ENCODE measurements around the gene ATP9A.

ATP9A gene

DNA sequence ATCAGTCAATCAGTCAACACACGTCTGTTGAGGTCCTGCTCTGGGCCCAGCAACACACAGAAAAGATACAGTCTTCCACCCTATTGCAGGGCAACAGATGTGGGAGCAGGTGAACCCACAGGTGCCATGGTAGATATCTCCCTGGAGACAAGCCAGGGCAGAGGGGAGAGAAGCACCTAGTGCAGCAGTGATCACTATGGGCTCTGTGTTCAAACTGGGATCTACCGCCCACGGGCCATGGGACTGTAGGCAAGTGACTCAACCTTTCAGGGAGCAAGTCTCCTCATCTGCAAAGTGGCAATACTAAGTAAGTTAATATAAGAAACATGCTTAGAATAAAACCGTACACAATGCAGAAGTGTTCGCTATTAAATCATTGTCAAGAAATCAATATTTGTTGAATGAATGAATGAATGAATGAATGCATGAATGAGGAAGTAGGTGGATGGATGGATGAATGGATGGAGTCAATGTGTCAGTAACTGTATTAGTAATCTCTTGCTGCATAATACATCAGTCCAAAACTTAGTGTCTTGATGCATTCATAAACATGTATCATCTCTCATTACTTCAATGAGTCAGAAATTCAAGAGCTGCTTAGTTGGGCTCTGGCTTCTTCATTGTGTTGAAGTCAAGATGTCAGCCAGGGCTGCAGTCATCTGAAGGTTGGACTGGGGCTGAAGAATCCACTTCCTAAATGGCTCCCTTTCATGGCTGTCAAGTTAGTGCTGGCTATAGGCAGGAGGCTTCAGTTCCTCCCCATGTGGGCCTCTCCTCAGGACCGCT lies 193.7 kb downstream of the ATP9A start:
- TF ChIP-seq SETDB1 (IDR thresholded peaks at IDR 0.05; ENCODE audit: insufficient read length, low read length) (peak; percentile 46), ZNF473 (tag by site-specific recombination; IDR thresholded peaks at IDR 0.05) (no peak)
- ChIA-PET POLR2A (no interaction called here), CTCF (interaction anchor here (0.6 to 1.3 kb wide), 4 partner anchors 20 to 322 kb away, joined by 3 to 4 read pairs (median 4); no protein-coding TSS in a partner anchor)

DNA sequence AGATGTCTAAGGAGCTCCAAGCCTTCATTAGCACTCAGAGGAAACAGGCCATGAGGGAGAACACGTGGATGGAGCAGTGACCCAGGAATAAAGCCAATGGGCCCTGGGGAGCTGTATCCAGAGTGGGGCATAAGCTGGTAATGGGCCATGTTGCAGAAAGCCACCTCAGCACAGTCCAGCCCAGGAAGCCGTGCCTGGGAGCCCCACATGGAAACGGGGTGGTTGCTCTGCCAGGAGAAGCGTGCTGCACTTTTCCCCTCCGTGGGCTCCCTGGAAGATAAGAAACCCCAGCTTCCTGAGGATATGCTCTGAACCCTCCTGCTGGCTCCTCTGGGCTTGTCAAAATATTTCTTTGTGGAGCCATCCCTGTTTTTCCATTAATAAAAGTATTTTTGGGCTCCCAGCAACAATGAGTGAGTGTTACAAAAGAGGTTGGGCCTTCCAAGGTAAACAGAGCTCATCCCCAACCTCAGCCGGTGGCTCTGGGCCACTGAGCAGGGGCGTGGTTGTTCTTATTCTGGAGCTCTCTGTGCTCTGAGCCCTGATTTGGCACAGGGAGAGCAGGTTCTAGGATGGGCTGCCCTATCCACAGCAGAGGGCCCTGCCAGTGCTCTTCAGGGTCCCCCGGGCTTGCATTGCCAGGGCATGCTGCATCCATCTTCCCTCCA lies 194.5 kb downstream of the ATP9A start:
- H3K4me3 ChIP-seq (ENCODE audit: low read depth, low read length): no peak overlapping the region
- no peaks in the 10 kb centered on the region for H3K4me1 ChIP-seq (ENCODE audit: control insufficient read depth, insufficient read depth, low read length)
- CTCF ChIA-PET: interaction anchor here (0.6 to 1.4 kb wide), 3 partner anchors 26 to 32 kb away, joined by 3 to 4 read pairs (median 4); partner anchors contain the start of gene NFATC2
- TF ChIP-seq BCL11B (tag by site-specific recombination; IDR thresholded peaks at IDR 0.05; ENCODE audit: low read depth): no peak
- no peak for TF ChIP-seq ZNF624 (tag by site-specific recombination; IDR thresholded peaks at IDR 0.05)
- no peak for TF ChIP-seq ZNF391 (tag by site-specific recombination; IDR thresholded peaks at IDR 0.05; ENCODE audit: borderline replicate concordance, low read depth)
- TF ChIP-seq ZNF530 (tag by site-specific recombination; IDR thresholded peaks at IDR 0.05; ENCODE audit: low read depth): no peak
- TF ChIP-seq ZNF202 (tag by site-specific recombination; IDR thresholded peaks at IDR 0.05; ENCODE audit: borderline replicate concordance): no peak
- TF ChIP-seq, protein P1, sequence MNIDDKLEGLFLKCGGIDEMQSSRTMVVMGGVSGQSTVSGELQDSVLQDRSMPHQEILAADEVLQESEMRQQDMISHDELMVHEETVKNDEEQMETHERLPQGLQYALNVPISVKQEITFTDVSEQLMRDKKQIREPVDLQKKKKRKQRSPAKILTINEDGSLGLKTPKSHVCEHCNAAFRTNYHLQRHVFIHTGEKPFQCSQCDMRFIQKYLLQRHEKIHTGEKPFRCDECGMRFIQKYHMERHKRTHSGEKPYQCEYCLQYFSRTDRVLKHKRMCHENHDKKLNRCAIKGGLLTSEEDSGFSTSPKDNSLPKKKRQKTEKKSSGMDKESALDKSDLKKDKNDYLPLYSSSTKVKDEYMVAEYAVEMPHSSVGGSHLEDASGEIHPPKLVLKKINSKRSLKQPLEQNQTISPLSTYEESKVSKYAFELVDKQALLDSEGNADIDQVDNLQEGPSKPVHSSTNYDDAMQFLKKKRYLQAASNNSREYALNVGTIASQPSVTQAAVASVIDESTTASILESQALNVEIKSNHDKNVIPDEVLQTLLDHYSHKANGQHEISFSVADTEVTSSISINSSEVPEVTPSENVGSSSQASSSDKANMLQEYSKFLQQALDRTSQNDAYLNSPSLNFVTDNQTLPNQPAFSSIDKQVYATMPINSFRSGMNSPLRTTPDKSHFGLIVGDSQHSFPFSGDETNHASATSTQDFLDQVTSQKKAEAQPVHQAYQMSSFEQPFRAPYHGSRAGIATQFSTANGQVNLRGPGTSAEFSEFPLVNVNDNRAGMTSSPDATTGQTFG (tag by site-specific recombination; IDR thresholded peaks at IDR 0.05; ENCODE audit: borderline replicate concordance): no peak
- TF ChIP-seq KLF8 (tag by site-specific recombination; IDR thresholded peaks at IDR 0.05): no peak
- TF ChIP-seq, protein P2, sequence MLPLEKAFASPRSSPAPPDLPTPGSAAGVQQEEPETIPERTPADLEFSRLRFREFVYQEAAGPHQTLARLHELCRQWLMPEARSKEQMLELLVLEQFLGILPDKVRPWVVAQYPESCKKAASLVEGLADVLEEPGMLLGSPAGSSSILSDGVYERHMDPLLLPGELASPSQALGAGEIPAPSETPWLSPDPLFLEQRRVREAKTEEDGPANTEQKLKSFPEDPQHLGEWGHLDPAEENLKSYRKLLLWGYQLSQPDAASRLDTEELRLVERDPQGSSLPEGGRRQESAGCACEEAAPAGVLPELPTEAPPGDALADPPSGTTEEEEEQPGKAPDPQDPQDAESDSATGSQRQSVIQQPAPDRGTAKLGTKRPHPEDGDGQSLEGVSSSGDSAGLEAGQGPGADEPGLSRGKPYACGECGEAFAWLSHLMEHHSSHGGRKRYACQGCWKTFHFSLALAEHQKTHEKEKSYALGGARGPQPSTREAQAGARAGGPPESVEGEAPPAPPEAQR (tag by site-specific recombination; IDR thresholded peaks at IDR 0.05): no peak
- TF ChIP-seq ZNF585B (tag by site-specific recombination; IDR thresholded peaks at IDR 0.05): no peak
- TF ChIP-seq ZNF140 (tag by site-specific recombination; IDR thresholded peaks at IDR 0.05): no peak
- no peaks in the 10 kb centered on the region for H3K36me3 ChIP-seq (ENCODE audit: control insufficient read depth in 2 of 2, insufficient read depth in 1 of 2, low read length in 2 of 2)
- H3K9me3 ChIP-seq (ENCODE audit: control insufficient read depth, insufficient read depth, low read depth, low read length): no peaks in the 10 kb centered on the region
- H3K27ac ChIP-seq (ENCODE audit: extremely low read depth, low read depth, low read length): no peak overlapping the region
- POLR2A ChIA-PET: no interaction called here

More for the DNA sequence above, 193.7 kb downstream of the ATP9A start:
- Histone ChIP-seq H3K4me1 (ENCODE audit: control insufficient read depth, insufficient read depth, low read length) (no peaks in the 10 kb centered on the region), H3K4me3 (ENCODE audit: low read depth, low read length) (no peak overlapping the region), H3K9me3 (ENCODE audit: control insufficient read depth, insufficient read depth, low read depth, low read length) (no peaks in the 10 kb centered on the region), H3K27ac (ENCODE audit: extremely low read depth, low read depth, low read length) (no peak overlapping the region), H3K36me3 (ENCODE audit: control insufficient read depth in 2 of 2, insufficient read depth in 1 of 2, low read length in 2 of 2) (no peaks in the 10 kb centered on the region)

DNA sequence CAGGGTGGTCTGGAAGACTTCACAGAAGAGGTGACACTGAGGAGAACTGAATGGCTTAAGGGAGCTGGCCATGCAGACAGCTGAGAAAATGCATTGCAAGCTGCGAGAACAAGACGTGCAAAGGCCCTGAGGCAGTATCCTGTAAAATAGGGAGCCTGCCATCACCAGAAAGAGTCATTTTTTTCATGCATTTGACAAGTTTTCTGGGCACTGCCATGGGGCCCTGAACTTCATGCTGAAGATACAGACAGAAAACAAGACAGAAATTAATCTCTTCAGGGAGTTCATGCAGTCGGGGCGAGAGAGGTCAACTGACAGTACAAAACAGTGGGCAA lies 196.8 kb downstream of the ATP9A start:
- ChIA-PET POLR2A (no interaction called here), CTCF (no interaction called here)
- H3K36me3 ChIP-seq (ENCODE audit: control insufficient read depth in 2 of 2, insufficient read depth in 1 of 2, low read length in 2 of 2): no peaks in the 10 kb centered on the region
- H3K4me1 ChIP-seq (ENCODE audit: control insufficient read depth, insufficient read depth, low read length): no peaks in the 10 kb centered on the region
- no peak overlapping the region for H3K27ac ChIP-seq (ENCODE audit: extremely low read depth, low read depth, low read length)
- H3K4me3 ChIP-seq (ENCODE audit: low read depth, low read length): no peak overlapping the region
- peak; percentile 92 for TF ChIP-seq ZNF623 (tag by site-specific recombination; IDR thresholded peaks at IDR 0.05)
- TF ChIP-seq SALL2 (tag by site-specific recombination; IDR thresholded peaks at IDR 0.05; ENCODE audit: borderline replicate concordance): no peak
- H3K9me3 ChIP-seq (ENCODE audit: control insufficient read depth, insufficient read depth, low read depth, low read length): no peaks in the 10 kb centered on the region

Data from HEK293 (cell line).